Spleen (tissue), 7 donors: ENCODE data around the gene ADARB2.

Source experiments
- CTCF ChIP-seq, 11 experiments: fragments of 200-600 bp in 7 of 11; fragments of 450-650 bp in 4 of 11; sonication (generic) in 4 of 11; IDR thresholded peaks in 8 of 11; conservative IDR thresholded peaks in 3 of 11; 1 replicate in 7 of 11; 2 replicates in 4 of 11; pipeline versions ENCODE4 v1.4.0 to v1.8.0; 2016 to 2021; ENCODE audit warnings: antibody characterized with exemption in 11 of 11, inconsistent platforms in 4 of 11, mild to moderate bottlenecking in 1 of 11
- POLR2AphosphoS5 ChIP-seq, 3 donors: sonication (generic); formaldehyde crosslinking; IDR thresholded peaks; one replicate each; pipeline ENCODE4 v1.5.1; 2017; ENCODE audit warnings: antibody characterized with exemption in 3 of 3
- donor health status: DM: no; HTN: no; CAD: no; lungs with moderate emphysema.
- donor health status: DM: no; HTN: no; CAD: no.
- donor health status: DM: no; HTN: no; CAD: no.

GRCh38 chr10:1151076-1152033 is 586.0 kb downstream of the ADARB2 start:
- TF ChIP-seq POLR2AphosphoS5 (IDR thresholded peaks at IDR 0.05), result no peak
- no peak for TF ChIP-seq CTCF (IDR thresholded peaks at IDR 0.05 in 8 of 11, conservative IDR thresholded peaks at IDR 0.05 in 3 of 11)
